Loucy (cell line): Measurements from ENCODE around the gene ATRNL1.

ENCODE experiments used
- EZH2phosphoT487 ChIP-seq: fragments of 200-600 bp; IDR thresholded peaks from 2 replicates; pipeline ENCODE4 v1.6.1; 2018; ENCODE audit warnings: antibody characterized with exemption, mild to moderate bottlenecking, moderate library complexity, borderline replicate concordance
- TF ChIP-seq, protein P1 (sequence below): fragments of 200-600 bp; sonication (generic); conservative IDR thresholded peaks from 2 replicates; pipeline ENCODE4 v1.5.1; 2014; ENCODE audit warnings: mild to moderate bottlenecking, antibody characterized with exemption, low read length

- TF ChIP-seq, protein P1, sequence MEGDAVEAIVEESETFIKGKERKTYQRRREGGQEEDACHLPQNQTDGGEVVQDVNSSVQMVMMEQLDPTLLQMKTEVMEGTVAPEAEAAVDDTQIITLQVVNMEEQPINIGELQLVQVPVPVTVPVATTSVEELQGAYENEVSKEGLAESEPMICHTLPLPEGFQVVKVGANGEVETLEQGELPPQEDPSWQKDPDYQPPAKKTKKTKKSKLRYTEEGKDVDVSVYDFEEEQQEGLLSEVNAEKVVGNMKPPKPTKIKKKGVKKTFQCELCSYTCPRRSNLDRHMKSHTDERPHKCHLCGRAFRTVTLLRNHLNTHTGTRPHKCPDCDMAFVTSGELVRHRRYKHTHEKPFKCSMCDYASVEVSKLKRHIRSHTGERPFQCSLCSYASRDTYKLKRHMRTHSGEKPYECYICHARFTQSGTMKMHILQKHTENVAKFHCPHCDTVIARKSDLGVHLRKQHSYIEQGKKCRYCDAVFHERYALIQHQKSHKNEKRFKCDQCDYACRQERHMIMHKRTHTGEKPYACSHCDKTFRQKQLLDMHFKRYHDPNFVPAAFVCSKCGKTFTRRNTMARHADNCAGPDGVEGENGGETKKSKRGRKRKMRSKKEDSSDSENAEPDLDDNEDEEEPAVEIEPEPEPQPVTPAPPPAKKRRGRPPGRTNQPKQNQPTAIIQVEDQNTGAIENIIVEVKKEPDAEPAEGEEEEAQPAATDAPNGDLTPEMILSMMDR, result no peak
- no peak for TF ChIP-seq EZH2phosphoT487
Observed at GRCh38 chr10:115846528-115846927, 753.4 kb downstream of the ATRNL1 start.
